Skin of body (tissue), 2 donors: Measurements from ENCODE around the gene SCRG1. TPM values are rescaled to one million over a fixed set of nuclear protein-coding genes. Genes with fewer than 3 reads are reported as not detected.

Experiments used
- DNase-seq: peaks from one replicate; lab custom pipeline; 2025; lab: John Stamatoyannopoulos, UW
- total RNA-seq: library from RNA; depleted of rRNA; stranded (reverse); fragments of >200 nt; gene quantifications from one replicate; pipeline ENCODE4 v1.2.3, GENCODE V29; 2014

The SCRG1 gene
- 0.10 TPM for total RNA-seq

- DNase-seq: peak; percentile 11
These were observed at the start of gene SCRG1 for GRCh38 chr4:173398779-173399415. TSS of gene SCRG1 (minus strand) at chr4:173399116. CDS start at chr4:173391414, 7,702 bp downstream.

GRCh38 chr4:173448103-173448502 lies 49.2 kb upstream of the SCRG1 start:
- peak; percentile 90 for DNase-seq

- no peak for DNase-seq
These were observed 47.5 kb upstream of the SCRG1 start for GRCh38 chr4:173446416-173446815.

GRCh38 chr4:173443121-173443520 lies 44.2 kb upstream of the SCRG1 start:
- DNase-seq: no peak

GRCh38 chr4:173442223-173442932 lies 43.5 kb upstream of the SCRG1 start:
- DNase-seq: no peak

- DNase-seq: no peak
These were observed 42.0 kb upstream of the SCRG1 start for GRCh38 chr4:173440888-173441287.

- DNase-seq: no peak
These were observed 37.9 kb upstream of the SCRG1 start for GRCh38 chr4:173436771-173437265.

GRCh38 chr4:173436149-173436579 lies 37.2 kb upstream of the SCRG1 start:
- DNase-seq: peak; percentile 55

GRCh38 chr4:173434231-173434630 lies 35.3 kb upstream of the SCRG1 start:
- DNase-seq: no peak

GRCh38 chr4:173433447-173433846 lies 34.5 kb upstream of the SCRG1 start:
- DNase-seq: no peak

GRCh38 chr4:173432430-173432829 lies 33.5 kb upstream of the SCRG1 start:
- no peak for DNase-seq

- DNase-seq: no peak
These were observed 27.1 kb upstream of the SCRG1 start for GRCh38 chr4:173426064-173426463.

GRCh38 chr4:173424899-173425805 lies 26.2 kb upstream of the SCRG1 start:
- DNase-seq: no peak

GRCh38 chr4:173420801-173421200 lies 21.9 kb upstream of the SCRG1 start:
- DNase-seq: no peak

- DNase-seq: no peak
These were observed 21.4 kb upstream of the SCRG1 start for GRCh38 chr4:173420324-173420752.

- no peak for DNase-seq
These were observed 19.7 kb upstream of the SCRG1 start for GRCh38 chr4:173418639-173419038.

- DNase-seq: no peak
These were observed 18.9 kb upstream of the SCRG1 start for GRCh38 chr4:173417833-173418232.

- DNase-seq: no peak
These were observed 17.2 kb upstream of the SCRG1 start for GRCh38 chr4:173415885-173416653.

- DNase-seq: peak; percentile 18
These were observed 16.2 kb upstream of the SCRG1 start for GRCh38 chr4:173415092-173415491.

GRCh38 chr4:173414456-173414855 lies 15.5 kb upstream of the SCRG1 start:
- no peak for DNase-seq

- DNase-seq: no peak
These were observed 14.1 kb upstream of the SCRG1 start for GRCh38 chr4:173413036-173413435.
